NCI-H345 (cell line): ENCODE measurements around the gene MEX3C.

Experiments used
- DNase-seq: peaks from one replicate; lab custom pipeline; 2025; lab: John Stamatoyannopoulos, UW

MEX3C gene

GRCh38 chr18:51191128-51191717, 6.3 kb downstream of the MEX3C start:
- no peak for DNase-seq

DNA sequence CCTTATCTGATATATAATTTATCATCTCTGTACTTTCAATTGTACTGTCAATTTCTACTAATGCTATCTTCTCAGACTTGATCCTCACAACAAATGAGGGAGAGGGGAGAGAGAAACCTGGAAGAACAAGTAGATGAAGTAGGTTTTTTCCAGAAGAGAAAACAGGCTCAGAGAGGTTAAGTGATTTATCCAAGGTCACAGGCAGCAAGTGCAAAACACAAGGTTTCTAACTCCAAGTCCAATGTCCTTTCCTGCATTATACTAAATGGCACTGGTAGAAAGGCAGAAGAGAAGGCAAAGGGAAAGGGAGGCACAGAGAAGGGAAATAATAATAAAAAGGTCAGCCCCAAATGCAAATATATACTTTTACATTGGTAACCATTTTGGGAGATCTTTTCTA, 7.5 kb downstream of the MEX3C start:
- DNase-seq, result no peak

- no peak for DNase-seq
These were observed 9.3 kb downstream of the MEX3C start for GRCh38 chr18:51188024-51188701.

GRCh38 chr18:51185075-51185474, 12.4 kb downstream of the MEX3C start:
- no peak for DNase-seq

DNA sequence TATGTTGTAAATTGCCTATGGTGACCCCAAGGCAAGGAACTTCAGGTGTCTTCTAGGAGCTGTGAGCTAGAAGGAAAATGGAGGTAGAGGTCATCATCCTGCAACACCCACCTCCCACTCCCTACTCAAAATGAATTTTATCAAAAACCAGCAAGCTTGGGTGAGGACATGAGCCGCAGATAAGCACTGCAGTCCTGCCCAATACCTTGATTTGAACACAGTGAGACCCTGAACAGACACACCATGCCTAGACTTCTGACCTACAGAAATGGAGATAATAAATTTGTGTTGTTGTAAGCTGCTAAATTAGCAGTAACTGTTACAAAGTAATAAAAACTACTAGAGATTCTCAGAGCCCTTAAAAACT, 13.4 kb downstream of the MEX3C start:
- DNase-seq, result no peak

DNA sequence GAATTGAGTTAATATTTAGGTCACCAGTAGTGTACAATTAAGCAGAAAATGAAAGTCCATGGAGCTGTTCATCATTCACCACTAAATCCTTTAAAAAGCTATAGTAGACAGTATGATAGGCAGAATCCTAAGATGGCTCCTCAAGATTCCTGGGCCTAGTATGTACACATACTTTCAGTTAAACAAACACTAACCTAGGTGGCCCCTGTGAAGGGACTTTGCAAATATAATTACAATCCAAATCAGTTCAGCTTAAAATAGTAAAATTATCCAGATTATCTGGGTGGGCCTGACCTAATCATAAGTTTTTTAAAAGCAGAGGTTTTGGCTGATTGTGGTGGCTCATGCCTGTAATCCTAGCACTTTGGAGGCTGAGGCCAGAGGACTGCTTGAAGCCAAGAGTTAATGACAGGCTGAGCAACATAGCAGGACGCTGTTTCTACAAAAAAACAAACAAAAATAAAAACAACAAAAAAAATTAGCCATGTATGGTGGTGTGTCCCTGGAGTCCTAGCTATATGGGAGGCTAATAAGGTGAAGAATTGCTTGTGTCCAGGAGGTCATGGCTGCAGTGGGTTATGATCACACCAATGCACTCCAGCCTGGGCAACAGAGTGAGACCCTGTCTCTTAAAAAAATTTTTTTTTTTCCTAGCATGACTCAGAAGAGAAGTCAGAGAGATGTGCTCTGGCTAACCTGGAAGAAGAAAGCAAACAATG, 13.9 kb downstream of the MEX3C start:
- no peak for DNase-seq

- no peak for DNase-seq
These were observed 14.7 kb downstream of the MEX3C start for GRCh38 chr18:51182824-51183223.

- DNase-seq, result no peak
These were observed 25.7 kb downstream of the MEX3C start for GRCh38 chr18:51171625-51172259.

- DNase-seq, result no peak
These were observed 26.3 kb downstream of the MEX3C start for GRCh38 chr18:51171223-51171622.

- no peak for DNase-seq
These were observed 26.8 kb downstream of the MEX3C start for GRCh38 chr18:51170664-51171063.

- DNase-seq, result no peak
These were observed 27.8 kb downstream of the MEX3C start for GRCh38 chr18:51169731-51170130.

DNA sequence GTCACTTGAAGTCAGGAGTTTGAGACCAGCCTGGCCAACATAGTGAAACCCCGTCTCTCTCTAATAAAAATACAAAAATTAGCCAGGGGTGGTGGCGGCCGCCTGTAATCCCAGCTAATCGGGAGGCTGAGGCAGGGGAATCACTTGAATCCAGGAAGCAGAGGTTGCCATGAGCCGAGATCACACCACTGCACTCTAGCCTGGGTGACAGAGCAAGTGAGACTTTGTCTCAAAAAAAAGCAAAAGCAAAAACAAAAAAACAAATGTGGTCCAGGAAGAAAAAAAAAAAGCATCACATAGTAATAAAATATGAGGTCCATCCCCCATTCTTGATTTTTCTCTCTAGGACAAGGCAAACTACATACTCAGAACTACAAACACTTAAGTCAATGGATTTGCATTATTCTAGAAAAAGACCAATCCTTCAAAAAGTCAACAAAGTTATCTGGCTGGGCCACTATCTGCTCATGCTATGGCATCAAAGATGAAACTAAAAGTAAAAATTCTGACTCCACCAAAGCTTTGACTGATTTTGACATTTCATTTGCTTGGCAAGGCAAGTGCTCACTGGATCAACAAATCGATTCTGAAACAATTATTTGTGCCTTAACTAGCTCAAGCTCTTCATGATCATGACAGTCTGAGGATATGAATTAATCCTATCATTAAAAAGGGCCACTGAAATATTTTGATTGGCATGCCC, 28.4 kb downstream of the MEX3C start:
- DNase-seq, result no peak

DNA sequence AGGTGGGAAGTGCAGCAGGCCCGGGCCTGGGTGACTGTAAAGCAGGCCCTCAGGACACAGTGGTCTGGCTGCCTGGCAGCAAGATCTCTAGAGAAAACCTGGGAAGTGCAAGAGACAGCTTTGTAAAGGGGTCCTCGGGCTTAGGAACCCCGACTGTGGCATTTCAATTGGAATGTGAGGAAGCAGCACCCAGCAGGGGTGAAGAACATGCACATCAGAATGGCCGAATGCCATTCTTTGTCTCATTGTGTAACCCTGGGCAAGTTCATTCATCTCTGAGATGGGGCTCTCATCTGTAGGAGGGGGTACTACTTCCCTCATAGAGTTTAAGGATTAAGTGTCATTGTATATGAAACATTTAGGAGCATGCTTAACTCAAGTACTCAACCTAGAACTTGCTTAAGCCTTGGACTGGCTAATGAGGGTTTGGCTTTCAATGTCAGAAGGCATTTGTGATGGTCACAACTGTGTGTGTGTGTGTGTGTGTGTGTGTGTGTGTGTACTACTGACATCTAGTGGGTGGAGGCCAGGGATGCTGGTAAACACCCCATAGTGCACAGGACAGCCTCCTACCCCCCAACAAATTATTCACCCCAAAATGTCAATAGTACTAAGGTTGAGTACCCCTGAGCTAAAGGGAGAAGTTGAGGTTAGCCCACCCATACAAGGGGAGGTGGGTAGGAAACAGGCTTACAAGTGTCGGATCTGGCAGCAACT, 29.3 kb downstream of the MEX3C start:
- DNase-seq, result no peak

GRCh38 chr18:51165296-51165695, 32.2 kb downstream of the MEX3C start:
- DNase-seq, result no peak

GRCh38 chr18:51164761-51165281, 32.7 kb downstream of the MEX3C start:
- no peak for DNase-seq

DNA sequence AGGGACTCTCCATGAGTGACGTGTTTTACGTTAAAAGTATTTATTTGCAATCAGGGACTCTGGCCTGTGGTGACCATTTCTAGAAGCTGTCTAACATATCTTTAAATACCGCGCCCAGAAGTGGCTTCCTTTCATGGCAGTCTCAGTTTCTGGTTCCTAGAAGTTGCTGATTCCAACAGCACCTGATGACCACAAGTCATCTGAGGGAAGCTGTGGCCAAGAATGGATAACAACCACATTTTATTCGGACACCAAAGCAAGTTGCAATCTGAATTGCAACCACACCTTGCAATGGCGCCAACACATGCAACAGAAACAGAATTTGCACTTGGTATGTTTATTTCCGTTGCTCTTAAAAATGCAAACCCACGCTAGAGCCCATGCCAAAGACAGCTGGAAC, 33.1 kb downstream of the MEX3C start:
- no peak for DNase-seq

- no peak for DNase-seq
These were observed 33.9 kb downstream of the MEX3C start for GRCh38 chr18:51163543-51163942.

DNA sequence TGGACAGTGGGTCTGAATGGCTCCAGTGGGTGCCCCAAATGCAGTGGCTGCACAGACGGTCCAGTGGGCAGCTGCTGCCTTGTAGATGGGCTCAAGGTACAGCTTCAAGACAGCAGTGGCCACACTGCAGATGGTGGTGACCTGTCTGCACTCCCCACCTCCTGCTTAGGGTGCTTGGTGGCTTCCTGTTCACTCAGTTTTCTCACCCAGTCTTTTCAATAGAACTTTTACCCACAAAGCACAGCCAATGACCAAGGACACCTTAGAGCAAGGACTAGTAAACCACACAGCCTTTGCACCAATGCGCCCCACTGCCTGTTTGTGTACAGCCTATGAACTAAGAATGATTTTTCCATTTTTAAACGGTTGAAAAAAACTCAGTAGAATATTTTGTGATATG, 34.9 kb downstream of the MEX3C start:
- DNase-seq, result no peak

GRCh38 chr18:51160646-51161045, 36.8 kb downstream of the MEX3C start:
- no peak for DNase-seq

DNA sequence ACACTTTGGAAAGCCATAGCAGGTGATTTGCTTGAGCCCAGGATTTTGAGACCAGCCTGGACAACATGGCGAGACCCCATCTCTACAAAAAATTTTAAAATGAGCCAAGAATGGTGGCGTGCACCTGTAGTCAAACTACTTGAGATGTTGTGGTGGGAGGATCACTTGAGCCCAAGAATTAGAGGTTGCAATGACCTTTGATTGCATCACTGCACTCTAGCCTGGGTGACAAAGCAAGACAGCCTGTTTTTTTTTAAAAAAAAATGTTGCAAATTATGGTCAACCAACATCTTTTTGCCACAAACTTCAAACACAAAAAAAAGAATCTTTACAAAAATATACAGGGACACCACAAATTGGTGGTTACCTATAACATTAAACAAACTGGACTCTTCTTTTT, 40.3 kb downstream of the MEX3C start:
- no peak for DNase-seq

DNA sequence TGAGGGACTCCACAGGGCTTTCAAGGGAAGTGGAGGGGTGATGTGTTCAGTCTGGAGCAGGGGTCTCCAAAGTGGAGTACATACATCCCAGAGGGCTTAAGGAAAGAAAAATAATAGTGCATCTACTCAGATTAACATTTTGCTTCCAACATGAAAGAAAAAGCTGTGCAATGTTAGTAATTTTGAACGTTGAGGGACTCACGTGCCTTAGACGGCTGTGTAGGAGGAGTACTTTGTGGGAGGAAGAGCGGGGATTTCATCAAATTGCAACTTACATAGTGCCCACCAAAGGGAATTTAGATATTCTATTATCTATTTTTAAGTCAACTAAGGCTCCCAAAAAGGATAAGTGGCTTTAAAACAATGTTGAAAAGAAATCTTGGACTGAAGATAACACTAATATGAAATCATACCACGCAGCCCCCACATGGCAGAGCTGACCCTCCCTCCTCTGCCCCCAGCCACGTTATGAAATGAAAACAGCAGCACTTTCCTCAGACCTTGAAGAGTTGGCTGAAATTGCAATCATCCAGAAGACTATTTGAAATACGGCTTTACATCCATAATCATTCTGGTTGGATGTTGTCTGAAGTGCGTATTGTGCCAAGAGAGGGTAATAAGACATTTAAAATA, 42.9 kb downstream of the MEX3C start:
- no peak for DNase-seq
